GM18505 (cell line): ENCODE measurements around the gene PLGRKT.
"Not testable (repeated sequence)": the region's sequence is repeated elsewhere in the genome, so short reads cannot be mapped to it uniquely, and the experiment has no call there.

ENCODE experiments used
- ATAC-seq: cut with Tn5 transposase; IDR thresholded peaks from one replicate; pipeline ENCODE4 v1.9.1; 2021; ENCODE audit not compliant: unreplicated experiment
- POLR2A ChIP-seq: IDR thresholded peaks from 4 replicates; pipeline ENCODE4 v1.6.1; 2011; ENCODE audit warnings: borderline replicate concordance; ENCODE audit not compliant: insufficient read depth, insufficient read length; ENCODE audit errors: extremely low read depth

The PLGRKT gene

DNA sequence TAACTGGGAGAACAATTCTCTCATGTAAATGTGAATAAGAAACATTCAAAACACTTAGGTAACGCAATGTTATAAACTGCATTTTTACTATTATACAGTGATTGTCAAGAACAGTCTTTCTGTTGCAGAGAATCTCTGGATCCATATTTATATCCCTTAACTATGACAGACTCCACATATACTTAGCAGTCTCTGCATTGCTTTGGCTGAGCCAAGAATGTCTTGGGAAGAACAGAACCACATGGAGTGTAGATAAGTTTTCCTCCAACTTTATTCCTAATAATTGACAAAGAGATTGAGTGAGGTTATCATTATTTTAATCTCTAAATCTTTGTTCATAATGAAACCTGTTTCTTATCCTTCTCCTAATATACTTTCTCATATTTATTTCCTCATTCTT, 82.5 kb downstream of the PLGRKT start:
- TF ChIP-seq POLR2A = no peak
- ATAC-seq = no peak

DNA sequence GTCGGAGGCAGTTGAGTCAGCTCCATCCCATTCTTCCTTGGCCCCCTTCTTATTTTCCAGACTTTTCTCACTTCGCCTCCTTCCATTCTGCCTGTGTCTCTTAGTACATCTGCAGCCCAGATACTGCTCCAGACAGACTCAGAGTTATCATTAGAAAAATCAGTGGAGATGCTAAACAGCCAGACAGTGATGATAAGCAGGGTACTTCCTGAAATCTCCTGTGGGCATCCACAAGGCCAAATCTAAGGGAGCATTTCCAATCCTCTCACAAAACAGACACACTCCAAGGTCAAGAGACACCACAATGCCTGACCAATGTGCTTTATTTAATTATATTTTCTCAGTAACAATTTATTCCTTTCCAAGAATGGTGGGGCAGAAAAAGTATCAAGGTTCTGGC, 83.5 kb downstream of the PLGRKT start:
- no peak for ATAC-seq
- TF ChIP-seq POLR2A = no peak

DNA sequence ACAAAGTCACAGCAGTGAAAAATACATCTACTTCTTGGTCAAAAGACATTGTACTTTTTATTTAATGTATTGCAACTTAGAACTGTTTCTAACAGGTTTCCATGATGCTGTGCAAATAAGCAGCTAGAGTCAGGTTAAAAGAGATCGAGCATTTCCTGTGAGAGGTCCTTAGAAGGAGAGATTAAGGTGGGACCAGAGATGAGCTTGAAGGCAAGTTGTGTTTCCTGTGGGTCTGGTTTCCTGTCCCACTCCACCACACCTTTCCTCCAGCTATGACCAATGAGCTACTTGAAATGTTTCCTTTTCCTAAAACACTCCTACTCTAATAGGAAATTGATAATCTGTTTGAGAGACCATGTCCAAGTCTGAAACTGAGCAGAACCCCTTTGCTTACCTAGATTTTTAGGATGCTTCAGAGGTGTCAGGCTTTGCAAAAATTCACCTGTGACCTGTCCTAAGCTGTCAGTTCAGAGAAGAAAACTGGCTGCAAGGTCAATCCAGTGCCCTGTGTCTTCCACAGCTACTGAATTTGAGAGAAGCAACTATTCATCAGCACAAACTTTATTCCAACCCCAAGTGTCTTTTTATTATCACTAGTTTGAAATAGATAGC, 85.0 kb downstream of the PLGRKT start:
- no peak for TF ChIP-seq POLR2A
- no peak for ATAC-seq

DNA sequence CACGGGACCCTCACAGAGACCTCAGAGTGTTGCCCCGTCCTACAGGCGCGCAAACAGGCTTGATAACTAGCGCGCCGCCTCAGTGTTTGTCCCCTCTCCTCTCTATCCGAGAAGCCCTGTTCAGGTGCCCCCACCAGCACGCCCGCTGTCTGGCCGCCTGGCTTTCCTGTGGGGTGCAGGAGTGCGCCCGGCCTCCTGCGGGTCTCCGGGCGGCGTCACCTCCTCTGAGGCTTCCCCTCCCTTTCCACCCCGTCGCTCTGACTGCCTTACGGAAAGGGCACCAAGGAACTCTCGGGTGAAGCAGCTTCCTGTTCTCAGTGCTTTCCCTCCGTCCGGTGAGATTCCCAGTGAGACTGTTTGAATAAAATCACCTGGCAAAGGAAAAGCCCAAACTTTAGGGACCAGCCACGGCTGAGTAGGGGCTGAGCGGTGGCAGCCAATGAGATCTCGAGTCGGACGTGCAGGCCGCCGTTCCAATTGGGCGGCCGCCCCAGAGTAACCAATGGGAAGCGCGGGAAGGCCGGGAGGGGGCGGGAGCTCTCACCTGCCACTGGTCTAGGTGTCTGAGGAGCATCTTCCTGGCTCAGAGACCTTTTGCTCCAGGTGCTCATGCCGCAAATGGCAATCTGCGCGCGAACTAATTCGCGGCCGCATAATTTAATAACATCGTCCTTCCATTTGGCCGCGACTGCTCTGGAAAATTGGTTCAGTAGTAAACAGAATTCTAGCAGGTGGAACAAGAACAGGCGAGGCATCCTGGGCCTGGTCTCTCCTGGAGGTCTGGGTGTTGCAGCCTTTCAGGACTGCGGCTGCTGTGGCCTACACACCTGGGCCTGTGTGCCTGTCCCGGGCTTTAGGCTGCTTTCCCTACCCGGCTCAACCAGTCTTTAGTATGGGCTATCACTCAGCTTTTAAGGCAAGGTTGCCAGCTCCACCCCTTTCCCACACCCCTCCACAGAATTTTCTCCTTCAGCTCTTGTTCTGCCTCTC, 98.4 kb downstream of the PLGRKT start, which contains the start of gene RLN1:
RLN1 (minus strand) TSS at position 885 of the 990 bp plus-strand sequence; CDS start at position 755, 130 bp downstream.
- ATAC-seq = peak; percentile 98

DNA sequence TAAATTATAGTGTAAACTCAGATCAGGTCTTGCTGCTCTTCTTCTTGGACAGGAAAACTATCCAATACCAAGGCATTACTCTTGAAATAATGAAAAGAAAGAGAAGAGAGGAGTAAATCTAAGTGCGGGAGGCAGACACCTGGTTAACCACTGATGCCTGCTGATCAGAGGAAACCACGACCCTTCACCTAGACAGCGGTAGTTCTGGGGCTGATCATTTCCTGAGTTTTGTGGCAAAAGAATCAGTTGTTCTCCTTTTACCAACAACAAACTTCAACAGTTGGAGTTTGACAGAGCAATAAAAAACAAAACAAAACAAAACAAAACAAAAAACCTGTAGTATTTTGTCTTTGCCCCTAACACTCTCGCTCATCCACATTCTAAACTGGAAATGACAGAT, 101.0 kb downstream of the PLGRKT start:
- no peak for ATAC-seq

DNA sequence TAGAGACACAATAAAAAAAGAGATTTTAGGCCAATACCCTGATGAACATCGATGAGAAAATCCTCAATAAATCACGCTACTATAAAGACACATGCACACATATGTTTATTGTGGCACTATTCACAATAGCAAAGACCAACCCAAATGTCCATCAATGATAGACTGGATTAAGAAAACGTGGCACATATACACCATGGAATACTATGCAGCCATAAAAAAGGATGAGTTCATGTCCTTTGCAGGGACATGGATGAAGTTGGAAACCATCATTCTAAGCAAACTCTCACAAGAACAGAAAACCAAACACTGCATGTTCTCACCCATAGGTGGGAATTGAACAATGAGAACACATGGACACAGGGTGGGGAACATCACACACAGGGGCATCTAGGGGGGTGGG, 106.4 kb downstream of the PLGRKT start:
- not testable (repeated sequence) for ATAC-seq

More for the DNA sequence above, 101.0 kb downstream of the PLGRKT start:
- TF ChIP-seq POLR2A = no peak

DNA sequence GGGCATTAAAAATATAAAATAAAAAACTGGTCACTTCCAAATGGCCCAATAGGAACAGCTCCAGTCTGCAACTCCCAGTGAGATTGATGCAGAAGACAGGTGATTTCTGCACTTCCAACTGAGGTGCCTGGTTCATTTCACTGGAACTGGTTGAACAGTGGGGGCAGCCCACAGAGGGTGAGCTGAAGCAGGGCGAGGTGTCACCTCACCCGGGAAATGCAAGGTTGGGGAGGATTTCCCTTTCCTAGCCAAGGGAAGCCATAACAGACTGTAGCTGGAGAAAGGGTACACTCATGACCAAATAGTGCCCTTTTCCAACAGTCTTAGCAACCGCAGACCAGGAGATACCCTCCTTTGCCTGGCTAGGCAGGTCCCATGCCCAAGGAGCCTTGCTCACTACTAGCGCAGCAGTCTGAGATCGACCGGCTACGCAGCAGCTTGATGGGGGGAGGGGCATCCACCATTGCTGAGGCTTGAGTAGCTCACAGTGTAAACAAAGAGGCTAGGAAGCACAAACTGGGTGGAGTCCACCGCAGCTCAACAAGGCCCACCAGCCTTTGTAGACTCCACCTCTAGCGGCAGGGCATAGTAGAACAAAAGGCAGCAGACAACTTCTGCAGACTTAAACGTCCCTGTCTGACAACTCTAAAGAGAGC, 110.7 kb downstream of the PLGRKT start:
- no peak for ATAC-seq

DNA sequence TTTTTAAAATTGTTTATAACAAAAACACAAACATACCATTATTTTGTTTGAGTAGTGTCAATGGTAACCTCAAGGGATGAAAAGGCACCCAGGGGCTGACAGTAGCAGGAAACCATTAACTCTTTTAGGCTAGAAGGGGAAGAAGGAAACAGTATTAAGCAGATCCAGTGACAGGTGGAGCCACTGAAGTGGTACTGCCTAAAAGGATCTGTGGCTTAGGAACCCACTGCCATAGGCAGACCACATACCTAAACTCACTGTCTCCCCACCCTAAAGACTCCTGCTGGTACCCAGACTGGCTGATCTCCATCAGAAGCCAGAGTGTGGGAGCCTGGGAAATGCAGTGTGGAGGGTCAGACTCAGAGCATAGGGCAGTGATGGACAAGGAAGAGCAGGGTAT, 111.5 kb downstream of the PLGRKT start:
- no peak for TF ChIP-seq POLR2A
- no peak for ATAC-seq

More for the DNA sequence above, 110.7 kb downstream of the PLGRKT start:
- no peak for TF ChIP-seq POLR2A

DNA sequence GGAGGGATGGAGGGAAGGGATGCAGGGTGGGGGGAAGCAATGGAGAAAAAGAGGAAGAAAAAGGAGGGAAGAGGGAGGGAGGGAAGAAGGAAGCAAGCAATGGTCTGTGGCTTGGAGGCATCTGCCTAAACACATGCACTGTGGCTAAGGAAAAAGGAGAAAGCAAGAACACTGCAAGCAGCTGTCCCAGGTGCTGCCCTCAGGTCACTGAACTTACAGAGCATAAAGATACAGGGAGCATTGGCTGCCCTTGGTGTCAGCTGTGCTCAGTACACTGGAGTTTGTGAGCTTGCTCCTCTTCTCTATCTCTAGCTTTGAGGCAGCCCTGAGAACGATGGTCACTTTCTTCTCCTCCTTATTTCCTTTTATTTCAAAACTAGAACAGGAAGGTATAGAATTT, 116.1 kb downstream of the PLGRKT start:
- ATAC-seq = not testable (repeated sequence)

DNA sequence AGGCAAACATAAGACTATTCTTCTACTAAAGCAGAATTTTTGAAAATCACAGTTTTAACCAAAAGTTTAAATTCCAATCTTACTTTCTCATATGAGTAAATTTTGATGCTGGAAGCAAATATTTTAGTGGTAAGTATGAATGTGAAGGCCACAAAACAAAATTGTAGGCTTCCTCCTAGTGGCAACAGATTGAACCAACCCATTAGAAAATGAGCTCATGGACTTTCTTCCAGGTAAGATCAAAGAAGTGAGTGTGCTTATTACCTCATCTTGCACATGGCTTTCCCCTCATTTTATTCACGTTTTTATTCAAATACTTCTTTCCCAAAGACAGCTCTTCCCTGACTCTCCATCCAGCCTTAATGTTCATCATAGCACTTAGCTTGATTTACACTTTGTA, 116.7 kb downstream of the PLGRKT start:
- no peak for TF ChIP-seq POLR2A
- no peak for ATAC-seq

DNA sequence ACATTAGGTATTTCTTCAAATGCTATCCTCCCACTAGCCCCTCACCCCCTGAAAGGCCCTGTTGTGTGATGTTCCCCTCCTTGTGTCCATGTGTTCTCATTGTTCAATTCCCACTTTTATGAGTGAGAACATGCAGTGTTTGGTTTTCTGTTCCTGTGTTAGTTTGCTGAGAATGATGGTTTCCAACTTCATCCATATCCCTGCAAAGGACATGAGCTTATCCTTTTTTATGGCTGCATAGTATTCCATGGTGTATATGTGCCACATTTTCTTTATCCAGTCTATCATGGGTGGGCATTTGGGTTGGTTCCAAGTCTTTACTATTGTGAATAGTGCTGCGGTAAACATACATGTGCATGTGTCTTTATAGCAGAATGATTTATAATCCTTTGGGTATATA, 121.3 kb downstream of the PLGRKT start:
- ATAC-seq = not testable (repeated sequence)

DNA sequence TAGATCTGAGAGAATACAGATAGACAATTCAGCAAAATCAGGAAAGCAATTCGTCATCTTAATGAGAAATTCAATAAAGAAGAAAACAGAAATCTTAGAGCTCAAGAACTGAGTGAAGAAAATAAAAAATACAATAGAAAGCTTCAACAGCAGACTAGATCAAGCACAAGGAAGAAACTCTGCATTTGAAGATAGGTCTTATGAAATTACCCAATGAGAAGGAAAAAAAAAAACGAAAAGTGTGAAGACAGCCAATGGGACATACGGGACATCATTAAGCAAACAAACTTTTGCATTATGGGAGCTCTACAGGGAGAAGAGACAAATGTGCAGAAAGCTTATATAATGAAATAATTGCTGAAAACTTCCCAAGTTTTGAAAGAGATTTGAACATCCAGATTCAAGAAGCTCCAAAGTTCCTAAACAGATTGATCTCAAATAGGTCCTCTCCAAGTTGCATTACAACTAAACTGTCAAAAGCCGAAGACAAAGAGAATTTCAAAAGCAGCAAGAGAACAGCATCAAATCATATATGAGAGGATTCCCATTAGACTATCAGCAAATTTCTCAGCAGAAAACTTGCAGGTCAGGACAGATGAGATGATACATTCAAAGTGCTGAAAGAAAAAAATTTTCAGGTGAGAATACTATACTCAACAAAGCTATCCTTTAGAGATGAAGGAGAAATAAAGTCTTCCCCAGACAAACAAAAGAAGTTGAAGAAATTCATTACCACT, 122.4 kb downstream of the PLGRKT start:
- TF ChIP-seq POLR2A = no peak

DNA sequence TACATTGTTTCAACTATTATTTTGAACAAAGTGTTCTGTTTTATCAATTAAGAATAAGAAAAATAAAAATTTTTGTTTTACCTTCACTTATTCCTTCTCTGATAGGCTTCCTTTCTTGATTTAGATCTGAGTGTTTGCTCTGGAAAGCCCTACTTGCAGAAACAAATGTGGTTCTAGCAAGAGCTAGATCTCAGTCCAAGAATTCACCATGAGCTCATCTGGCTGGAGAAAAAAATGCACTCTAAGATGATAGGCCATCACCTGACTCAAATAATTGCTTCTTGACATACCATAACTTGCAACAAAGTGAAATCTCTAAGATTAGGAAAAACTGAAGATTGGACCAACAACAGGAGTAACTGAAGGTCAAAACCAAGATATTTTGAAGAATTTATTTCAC, 126.9 kb downstream of the PLGRKT start:
- TF ChIP-seq POLR2A = no peak

More for the DNA sequence above, 122.4 kb downstream of the PLGRKT start:
- no peak for ATAC-seq

More for the DNA sequence above, 126.9 kb downstream of the PLGRKT start:
- ATAC-seq = no peak
